Erythroblast (primary cell): Measurements from ENCODE around the gene RGS1.

ENCODE experiments used
- GATA1 ChIP-seq: IDR thresholded peaks from 2 replicates; pipeline ENCODE4 v1.6.1; 2011; ENCODE audit warnings: low read depth, mild to moderate bottlenecking, control low read depth, low read length, moderate library complexity
- POLR2A ChIP-seq: IDR thresholded peaks from 2 replicates; pipeline ENCODE4 v1.6.1; 2011; ENCODE audit warnings: mild to moderate bottlenecking, low read length

- TF ChIP-seq POLR2A: no peak
- no peak for TF ChIP-seq GATA1
Measured at GRCh38 chr1:192573499-192573898, 2.1 kb upstream of the RGS1 start.
